ENCODE measurements around the gene DDX55.

DNA sequence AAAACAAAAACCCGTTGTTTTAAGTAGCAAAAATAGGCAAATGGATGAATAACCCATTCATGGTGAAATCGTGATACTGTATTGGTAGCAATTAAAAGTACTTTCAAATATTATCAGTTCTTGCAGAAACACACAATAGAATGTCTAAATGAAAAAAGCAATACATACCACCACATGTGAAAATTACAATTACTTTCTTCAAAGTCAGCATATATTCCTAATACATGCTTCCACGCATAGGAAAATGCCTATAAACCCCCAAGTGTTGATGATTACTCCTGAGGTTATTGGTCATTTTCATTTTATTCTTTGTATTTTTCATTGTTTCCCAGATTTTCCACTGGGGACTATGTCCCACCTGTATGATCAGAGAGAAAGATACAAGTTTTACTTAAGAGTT lies 15.2 kb downstream of the DDX55 start:
- TF ChIP-seq, protein P1, sequence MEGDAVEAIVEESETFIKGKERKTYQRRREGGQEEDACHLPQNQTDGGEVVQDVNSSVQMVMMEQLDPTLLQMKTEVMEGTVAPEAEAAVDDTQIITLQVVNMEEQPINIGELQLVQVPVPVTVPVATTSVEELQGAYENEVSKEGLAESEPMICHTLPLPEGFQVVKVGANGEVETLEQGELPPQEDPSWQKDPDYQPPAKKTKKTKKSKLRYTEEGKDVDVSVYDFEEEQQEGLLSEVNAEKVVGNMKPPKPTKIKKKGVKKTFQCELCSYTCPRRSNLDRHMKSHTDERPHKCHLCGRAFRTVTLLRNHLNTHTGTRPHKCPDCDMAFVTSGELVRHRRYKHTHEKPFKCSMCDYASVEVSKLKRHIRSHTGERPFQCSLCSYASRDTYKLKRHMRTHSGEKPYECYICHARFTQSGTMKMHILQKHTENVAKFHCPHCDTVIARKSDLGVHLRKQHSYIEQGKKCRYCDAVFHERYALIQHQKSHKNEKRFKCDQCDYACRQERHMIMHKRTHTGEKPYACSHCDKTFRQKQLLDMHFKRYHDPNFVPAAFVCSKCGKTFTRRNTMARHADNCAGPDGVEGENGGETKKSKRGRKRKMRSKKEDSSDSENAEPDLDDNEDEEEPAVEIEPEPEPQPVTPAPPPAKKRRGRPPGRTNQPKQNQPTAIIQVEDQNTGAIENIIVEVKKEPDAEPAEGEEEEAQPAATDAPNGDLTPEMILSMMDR (IDR thresholded peaks at IDR 0.05; ENCODE audit: poor library complexity) = no peak
- TF ChIP-seq EZH2 (IDR thresholded peaks at IDR 0.05; ENCODE audit: borderline replicate concordance) (no peak), EZH2phosphoT487 (IDR thresholded peaks at IDR 0.05; ENCODE audit: low read depth, severe bottlenecking, unreplicated experiment) (no peak)
